GM06990 (cell line): ENCODE measurements around the gene RPL23.
A peak's percentile ranks its signal among the peaks of the same experiment; 100 is the strongest.

Experiments
- DNase-seq: peaks from one replicate; pipeline ENCODE4 v3.0.0-alpha.2; 2011; ENCODE audit not compliant: insufficient read length; ENCODE audit errors: extremely low read depth
- H3K27me3 ChIP-seq: replicated peaks from 2 replicates; pipeline ENCODE4 v1.6.0; 2011; ENCODE audit warnings: low read length; ENCODE audit not compliant: control insufficient read depth, insufficient read depth
- H3K36me3 ChIP-seq: 2 replicates; pipeline ENCODE4 v1.5.1; 2011; ENCODE audit warnings: low read length; ENCODE audit not compliant: control insufficient read depth, insufficient read depth
- H3K4me3 ChIP-seq: replicated peaks from 2 replicates; pipeline ENCODE4 v1.5.1; 2011; ENCODE audit warnings: low read depth, mild to moderate bottlenecking, control low read depth, low read length
- CTCF ChIP-seq: IDR thresholded peaks from 2 replicates; pipeline ENCODE4 v1.5.1; 2011; ENCODE audit warnings: low read length, control low read depth, mild to moderate bottlenecking, inconsistent platforms; ENCODE audit not compliant: insufficient read depth, poor library complexity, severe bottlenecking

The RPL23 gene

GRCh38 chr17:38825762-38826247 is 27.7 kb downstream of the RPL23 start:
- Histone ChIP-seq H3K27me3 (no peaks in the 10 kb centered on the region), H3K4me3 (peak overlapping the region; percentile 78), H3K36me3 (no peaks in the 10 kb centered on the region; the same call in none of the 2 replicates)
- TF ChIP-seq CTCF = no peak
- no peak for DNase-seq

- peak within 1 kb of the TSS; percentile 78 for H3K4me3 ChIP-seq
- peaks cover 5% of the 10 kb centered on the region for H3K36me3 ChIP-seq
- no peak for TF ChIP-seq CTCF
- H3K27me3 ChIP-seq = no peaks in the 10 kb centered on the region
- DNase-seq = peak; percentile 100
Measured at GRCh38 chr17:38824899-38825761, 28.4 kb downstream of the RPL23 start, which contains the start of gene CWC25. Gene CWC25, minus strand, starts transcription at chr17:38825321. Its CDS starts 138 bp downstream, at chr17:38825183.

GRCh38 chr17:38815576-38816193 is 37.8 kb downstream of the RPL23 start:
- no peaks in the 10 kb centered on the region for H3K27me3 ChIP-seq
- peak; percentile 24 for TF ChIP-seq CTCF
- DNase-seq = no peak
- H3K4me3 ChIP-seq = no peak overlapping the region
- peaks cover 15% of the 10 kb centered on the region for H3K36me3 ChIP-seq

GRCh38 chr17:38809828-38810227 is 43.7 kb downstream of the RPL23 start:
- Histone ChIP-seq H3K36me3 (peaks cover 28% of the 10 kb centered on the region), H3K27me3 (no peaks in the 10 kb centered on the region), H3K4me3 (no peak overlapping the region)
- no peak for TF ChIP-seq CTCF
- DNase-seq = no peak

GRCh38 chr17:38800237-38800760 is 53.2 kb downstream of the RPL23 start:
- TF ChIP-seq CTCF = no peak
- H3K4me3 ChIP-seq = peak overlapping the region; percentile 87
- H3K36me3 ChIP-seq = peaks cover 11% of the 10 kb centered on the region
- H3K27me3 ChIP-seq = no peaks in the 10 kb centered on the region
- DNase-seq = no peak
